GM18519 (cell line): Measurements from ENCODE around the gene SRSF9.
"Not testable (repeated sequence)": the region's sequence is repeated elsewhere in the genome, so short reads cannot be mapped to it uniquely, and the experiment has no call there.

Source experiments
- ATAC-seq: cut with Tn5 transposase; IDR thresholded peaks from one replicate; pipeline ENCODE4 v1.9.1; 2021; ENCODE audit warnings: mild to moderate bottlenecking, moderate library complexity; ENCODE audit not compliant: unreplicated experiment, low FRiP score

Gene SRSF9

DNA sequence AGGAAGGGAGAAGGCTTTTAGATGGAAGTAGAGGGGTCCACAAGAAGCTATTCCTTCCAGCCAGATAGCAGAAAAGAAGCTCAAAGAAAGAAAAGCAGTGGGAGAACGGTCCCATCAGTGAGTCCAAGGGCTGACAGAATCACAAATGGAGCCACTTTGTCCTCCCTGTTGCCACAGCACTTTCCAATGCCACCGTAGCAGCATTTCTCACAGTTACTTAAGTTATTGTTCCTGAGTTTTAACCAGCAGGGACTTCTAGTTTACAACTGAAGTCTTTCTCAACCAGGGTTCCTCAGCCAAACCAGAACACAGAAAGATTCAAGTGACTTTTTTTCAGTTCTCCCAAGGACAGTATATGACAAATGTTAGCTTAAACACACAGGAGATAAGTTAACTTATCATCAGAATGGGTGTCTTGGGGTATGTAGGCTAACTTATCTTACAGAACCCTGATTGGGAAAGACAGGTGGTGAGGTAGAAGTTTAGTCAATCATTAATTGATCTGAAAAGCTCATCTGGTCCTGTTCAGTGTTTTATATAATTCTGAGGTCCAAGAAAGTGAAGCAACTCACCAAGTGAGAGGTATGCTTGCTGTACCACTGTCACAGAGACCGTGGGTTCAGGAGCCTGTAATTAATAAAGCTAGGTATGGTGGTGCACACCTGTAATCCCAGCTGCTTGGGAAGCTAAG lies 16.3 kb downstream of the SRSF9 start:
- ATAC-seq, result no peak

- ATAC-seq, result not testable (repeated sequence)
Measured at GRCh38 chr12:120452524-120452923, 17.0 kb downstream of the SRSF9 start.

- no peak for ATAC-seq
Measured at GRCh38 chr12:120447992-120448391, 21.6 kb downstream of the SRSF9 start.

DNA sequence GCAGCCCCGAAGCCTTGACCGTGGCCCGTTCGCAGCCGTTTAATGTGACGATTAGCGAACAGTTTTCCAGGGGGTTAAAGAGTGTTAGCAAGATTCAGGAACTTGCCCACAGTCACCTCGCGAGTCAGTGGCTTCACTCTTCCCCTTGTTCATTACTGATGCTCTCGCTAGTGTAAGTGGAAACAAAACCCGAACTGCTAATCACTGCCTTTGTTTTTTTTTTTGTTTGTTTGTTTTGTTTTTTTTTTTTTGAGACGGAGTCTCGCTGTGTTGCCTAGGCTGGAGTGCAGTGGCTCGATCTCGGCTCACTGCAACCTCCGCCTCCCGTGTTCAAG lies 22.7 kb downstream of the SRSF9 start:
- peak; percentile 14 for ATAC-seq

- peak; percentile 87 for ATAC-seq
Measured at GRCh38 chr12:120445911-120446843, 23.4 kb downstream of the SRSF9 start, which contains the start of the genes GATC and TRIAP1. Gene GATC, plus strand, starts transcription at chr12:120446444. Its CDS starts 37 bp downstream, at chr12:120446481. Gene TRIAP1, minus strand, starts transcription at chr12:120446384. Its CDS starts 12 bp downstream, at chr12:120446372.

DNA sequence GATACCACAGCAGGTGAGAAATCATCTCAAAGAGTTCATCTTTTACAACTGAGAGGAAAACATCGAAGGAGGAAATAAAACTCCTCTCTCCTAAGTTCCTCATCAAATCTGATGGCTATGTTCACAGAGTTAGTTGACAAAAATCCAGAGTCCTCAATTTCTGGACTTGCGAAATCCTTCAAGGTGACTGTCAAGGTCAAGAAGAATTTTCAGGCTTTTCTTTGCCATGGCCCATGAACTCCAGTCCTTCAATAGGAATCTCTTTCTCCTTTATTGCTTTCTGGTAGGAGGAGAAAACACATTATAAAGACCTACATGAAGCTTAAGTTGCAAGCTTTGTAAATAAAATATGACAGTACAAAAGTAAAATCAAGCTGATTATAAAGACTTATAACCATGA lies 24.9 kb downstream of the SRSF9 start:
- no peak for ATAC-seq

DNA sequence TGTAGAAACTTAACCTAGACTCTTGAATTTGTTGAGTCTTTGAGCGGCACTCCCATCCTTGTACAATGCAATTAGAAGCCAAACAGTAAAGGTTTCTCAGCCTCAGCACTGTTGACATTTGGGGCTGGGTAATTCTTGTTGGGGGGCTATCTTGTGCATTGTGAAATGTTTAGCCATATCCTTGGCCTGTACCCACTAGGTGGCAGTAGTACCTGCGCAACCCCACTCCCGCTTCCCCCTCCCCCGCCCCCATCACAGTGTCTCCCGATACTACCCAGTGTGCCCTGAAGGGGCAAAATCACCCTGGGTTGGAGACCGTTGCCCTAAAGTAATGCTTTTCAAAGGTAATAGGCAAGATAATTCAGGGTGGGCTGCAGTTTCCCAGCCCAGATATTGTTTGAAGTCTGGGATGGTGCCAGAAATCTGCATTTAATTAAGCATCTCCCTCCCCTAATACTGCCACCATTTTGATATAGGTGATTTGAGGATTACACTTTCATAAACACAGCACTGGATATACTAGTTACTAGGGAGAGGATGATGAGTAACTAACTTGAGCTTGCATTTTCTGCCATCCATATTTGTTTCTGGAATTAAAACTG lies 29.8 kb downstream of the SRSF9 start:
- no peak for ATAC-seq

DNA sequence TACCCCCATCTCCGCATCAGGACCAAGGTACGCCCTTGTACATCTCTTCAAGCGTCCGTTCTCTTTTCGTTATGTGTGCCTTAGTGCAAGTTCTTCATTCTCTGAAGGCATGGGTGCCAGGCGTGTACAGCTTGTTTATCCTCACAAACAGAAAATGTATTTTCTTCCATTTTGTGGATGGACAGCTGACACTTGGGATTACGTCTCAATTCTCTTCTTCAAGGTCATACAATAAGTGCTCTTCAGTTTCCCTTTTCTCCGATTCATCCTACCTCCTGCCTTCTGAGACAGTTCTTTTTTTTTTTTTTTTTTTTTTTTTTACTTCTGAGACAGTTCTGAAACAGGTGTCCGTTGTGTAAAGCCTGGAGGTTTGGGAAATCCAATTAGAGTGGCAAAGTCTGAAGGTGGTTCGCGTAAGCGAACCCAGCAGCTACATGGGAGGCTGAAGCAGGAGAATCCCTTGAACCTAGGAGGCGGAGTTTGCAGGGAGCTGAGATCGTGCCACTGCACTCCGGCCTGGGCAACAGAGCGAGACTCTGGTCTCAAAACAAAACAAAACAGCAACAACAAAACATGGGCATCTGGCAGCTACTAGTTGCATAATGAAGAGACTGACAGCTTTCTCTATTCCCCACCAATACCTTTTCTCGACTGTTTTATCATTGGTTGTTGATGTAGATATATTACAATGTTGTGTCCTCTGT lies 30.9 kb downstream of the SRSF9 start:
- no peak for ATAC-seq

DNA sequence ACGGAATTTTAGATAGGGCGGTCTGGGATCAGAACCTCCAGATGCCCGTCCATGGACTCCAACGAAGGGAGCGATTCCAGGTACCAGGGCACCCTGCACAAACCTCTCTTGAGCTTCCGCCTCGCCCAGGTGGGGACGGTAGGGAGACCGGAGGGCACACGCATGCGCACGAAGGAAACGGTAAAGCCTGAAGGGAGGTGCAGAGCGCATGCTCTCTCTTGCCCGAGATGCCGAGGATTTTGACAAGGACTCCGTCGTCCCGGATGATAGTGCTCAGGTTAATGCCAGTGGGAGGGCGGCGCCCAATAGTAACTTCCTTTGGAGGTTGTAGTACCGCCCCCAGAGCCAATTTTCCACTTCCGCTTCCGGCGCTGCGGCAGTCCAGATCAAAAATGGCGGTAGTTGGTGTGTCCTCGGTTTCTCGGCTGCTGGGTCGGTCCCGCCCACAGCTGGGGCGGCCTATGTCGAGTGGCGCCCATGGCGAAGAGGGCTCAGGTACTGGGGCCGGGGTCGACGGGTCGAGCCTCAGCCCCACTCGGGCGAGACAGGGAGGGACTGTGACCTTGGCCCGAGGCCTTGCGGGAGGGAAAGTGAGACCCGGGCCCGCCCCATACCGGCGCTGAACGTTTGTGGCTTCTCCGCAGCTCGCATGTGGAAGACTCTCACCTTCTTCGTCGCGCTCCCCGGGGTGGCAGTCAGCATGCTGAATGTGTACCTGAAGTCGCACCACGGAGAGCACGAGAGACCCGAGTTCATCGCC lies 31.6 kb downstream of the SRSF9 start, which contains the start of gene COX6A1:
COX6A1 (plus strand) TSS at position 379 of the 760 bp plus-strand sequence; CDS start at position 393, 14 bp downstream.
- ATAC-seq, result peak; percentile 89

DNA sequence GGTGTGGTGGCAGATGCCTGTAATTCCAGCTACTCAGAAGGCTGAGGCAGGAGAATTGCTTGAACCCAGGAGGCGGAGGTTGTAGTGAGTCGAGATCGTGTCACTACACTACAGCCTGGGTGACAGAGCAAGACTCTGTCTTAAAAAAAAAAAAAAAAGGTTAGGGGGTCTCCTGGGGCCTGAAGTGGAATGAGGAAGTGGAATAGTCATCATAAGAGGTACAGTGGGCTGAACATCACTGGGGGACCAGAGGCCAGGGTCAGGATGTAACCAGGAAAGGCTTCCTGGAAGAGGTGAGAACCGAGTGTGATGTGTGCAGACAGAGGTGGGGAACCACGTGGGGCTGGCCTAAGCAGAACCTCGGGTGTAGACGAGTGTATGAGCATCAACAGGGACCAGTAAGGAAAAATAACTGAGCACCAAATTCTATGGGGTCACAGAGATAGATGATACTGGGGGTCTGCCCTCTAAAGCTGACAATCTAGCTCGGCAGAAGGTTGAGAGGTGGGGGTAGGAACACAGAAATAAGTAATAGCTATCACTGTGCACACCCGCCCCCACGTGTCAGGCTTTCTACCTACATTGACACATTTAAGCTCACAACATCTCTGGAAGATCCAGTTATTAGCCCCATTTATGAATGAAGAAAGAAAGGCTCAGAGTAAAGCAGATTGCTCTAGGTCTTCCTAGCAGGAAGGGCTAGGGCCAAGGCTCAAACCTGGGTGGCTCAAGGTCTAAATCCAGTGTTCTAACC lies 36.6 kb downstream of the SRSF9 start:
- no peak for ATAC-seq

DNA sequence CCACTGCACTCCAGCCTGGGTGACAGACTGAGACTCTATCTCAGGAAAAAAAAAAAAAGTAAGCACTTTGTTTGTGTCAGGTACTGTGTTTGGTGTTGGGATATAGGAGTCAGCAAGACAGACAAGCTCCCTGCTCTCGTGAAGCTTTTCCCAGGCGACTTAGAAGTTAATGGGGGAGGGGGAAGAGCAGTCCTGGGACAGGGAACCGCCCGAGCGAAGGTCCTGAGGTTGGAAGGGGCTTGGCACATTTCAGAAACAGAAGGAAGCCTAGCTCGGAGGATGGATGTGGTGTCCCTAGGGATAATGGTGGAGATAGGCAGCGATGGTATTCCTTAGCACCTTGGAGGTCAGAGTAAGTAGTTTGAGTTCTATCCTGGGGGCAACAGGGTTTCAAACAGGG lies 40.2 kb downstream of the SRSF9 start:
- ATAC-seq, result no peak

GRCh38 chr12:120428597-120429229 lies 40.8 kb downstream of the SRSF9 start:
- ATAC-seq, result no peak

GRCh38 chr12:120425797-120426196 lies 43.8 kb downstream of the SRSF9 start:
- no peak for ATAC-seq

GRCh38 chr12:120422892-120423456 lies 46.6 kb downstream of the SRSF9 start:
- no peak for ATAC-seq

GRCh38 chr12:120421701-120422100 lies 47.8 kb downstream of the SRSF9 start:
- no peak for ATAC-seq

- ATAC-seq, result no peak
Measured at GRCh38 chr12:120417917-120418580, 51.5 kb downstream of the SRSF9 start.

- ATAC-seq, result no peak
Measured at GRCh38 chr12:120416490-120417216, 52.9 kb downstream of the SRSF9 start.
